HG03095 (cell line): Measurements from ENCODE around the gene PITPNM2.
"Not testable (repeated sequence)": the region's sequence is repeated elsewhere in the genome, so short reads cannot be mapped to it uniquely, and the experiment has no call there.

Experiments used
- ATAC-seq: cut with Tn5 transposase; IDR thresholded peaks from one replicate; pipeline ENCODE4 v1.9.1; 2021; ENCODE audit warnings: moderate library complexity; ENCODE audit not compliant: unreplicated experiment

The PITPNM2 gene

GRCh38 chr12:123121670-123122069, 29.2 kb downstream of the PITPNM2 start:
- no peak for ATAC-seq

- peak; percentile 7 for ATAC-seq
These were observed 30.3 kb downstream of the PITPNM2 start for GRCh38 chr12:123120452-123121166.

GRCh38 chr12:123119808-123120207, 31.1 kb downstream of the PITPNM2 start:
- peak; percentile 74 for ATAC-seq

- no peak for ATAC-seq
These were observed 32.4 kb downstream of the PITPNM2 start for GRCh38 chr12:123118497-123118896.

GRCh38 chr12:123115409-123116121, 35.3 kb downstream of the PITPNM2 start:
- ATAC-seq: no peak

GRCh38 chr12:123114304-123115083, 36.4 kb downstream of the PITPNM2 start:
- no peak for ATAC-seq

- ATAC-seq: no peak
These were observed 37.9 kb downstream of the PITPNM2 start for GRCh38 chr12:123113026-123113425.

- no peak for ATAC-seq
These were observed 39.3 kb downstream of the PITPNM2 start for GRCh38 chr12:123111498-123112165.

GRCh38 chr12:123109319-123109772, 41.5 kb downstream of the PITPNM2 start:
- no peak for ATAC-seq

- no peak for ATAC-seq
These were observed 42.2 kb downstream of the PITPNM2 start for GRCh38 chr12:123108682-123109066.

- ATAC-seq: no peak
These were observed 42.8 kb downstream of the PITPNM2 start for GRCh38 chr12:123107926-123108681.

- ATAC-seq: no peak
These were observed 44.1 kb downstream of the PITPNM2 start for GRCh38 chr12:123106640-123107359.

- ATAC-seq: no peak
These were observed 45.6 kb downstream of the PITPNM2 start for GRCh38 chr12:123105211-123105826.

GRCh38 chr12:123104809-123105208, 46.1 kb downstream of the PITPNM2 start:
- ATAC-seq: no peak

GRCh38 chr12:123104094-123104493, 46.8 kb downstream of the PITPNM2 start:
- not testable (repeated sequence) for ATAC-seq

GRCh38 chr12:123102781-123103503, 47.9 kb downstream of the PITPNM2 start:
- ATAC-seq: no peak

GRCh38 chr12:123102366-123102765, 48.5 kb downstream of the PITPNM2 start:
- no peak for ATAC-seq

GRCh38 chr12:123101526-123101925, 49.4 kb downstream of the PITPNM2 start:
- no peak for ATAC-seq
